K562 (cell line): Measurements from ENCODE around the gene DGKE. TPM values are rescaled to one million over a fixed set of nuclear protein-coding genes. Genes with fewer than 3 reads are reported as not detected.
A peak's percentile ranks its signal among the peaks of the same experiment; 100 is the strongest.

Experiments
- ATAC-seq: fragments of 200-7000 bp; cut with Tn5 transposase; 3 replicates; pipeline ENCODE4 v1.9.1; 2020; ENCODE audit warnings: moderate library complexity
- BruUV-seq: library from RNA; stranded (reverse); fragments of 400-500 nt; replicated peaks from 2 replicates; lab custom pipeline; 2021; lab: Mats Ljungman, UMichigan
- CTCF ChIA-PET: fragments of 300-600 bp; formaldehyde crosslinking; extraction: SDS; loops from one replicate; lab custom pipeline; 2021; ENCODE audit warnings: low intra/inter-chr PET ratio; lab: Yijun Ruan, JAX
- POLR2A ChIA-PET: fragments of 300-600, 350-650 bp; sonication (Branson Sonifier 250); formaldehyde crosslinking; extraction: SDS; loops from one replicate; lab custom pipeline; 2021; ENCODE audit warnings: antibody characterized with exemption, inconsistent platforms; lab: Yijun Ruan, JAX
- DNase-seq, 4 experiments: peaks; one replicate each; pipeline versions ENCODE4 v3.0.0 to v3.0.0-alpha.2; 2011 to 2018; ENCODE audit warnings: low spot score in 3 of 4, mixed read lengths in 3 of 4; ENCODE audit errors: extremely low read depth in 1 of 4
- FAIRE-seq: peaks from 2 replicates; lab custom pipeline; 2011; peaks lifted over from hg19 to GRCh38; lab: Jason Lieb, UNC
- H2AFZ ChIP-seq: 2 replicates; pipeline ENCODE4 v1.6.0; 2011; ENCODE audit warnings: low read depth, low read length, control low read depth, inconsistent platforms
- H3K27ac ChIP-seq: fragments of 200-600 bp; 3 replicates; pipeline ENCODE4 v1.8.0; 2011; ENCODE audit warnings: low read depth, mild to moderate bottlenecking, control low read depth, inconsistent platforms, low read length, moderate library complexity, mixed read lengths; ENCODE audit errors: extremely low read depth
- H3K27me3 ChIP-seq, 2 experiments: fragments of 300-600 bp in 1 of 2; 2 replicates in 1 of 2; 3 replicates in 1 of 2; pipeline versions ENCODE4 v1.6.0 to v1.8.0; 2011; ENCODE audit warnings: inconsistent platforms in 2 of 2, low read length in 2 of 2, mild to moderate bottlenecking in 1 of 2, mixed read lengths in 1 of 2, moderate library complexity in 1 of 2; ENCODE audit not compliant: control insufficient read depth in 2 of 2, insufficient read depth in 2 of 2
- H3K36me3 ChIP-seq: fragments of 300-600 bp; 3 replicates; pipeline ENCODE4 v1.8.0; 2011; ENCODE audit warnings: mild to moderate bottlenecking, low read length, inconsistent platforms; ENCODE audit not compliant: control insufficient read depth, insufficient read depth
- H3K4me1 ChIP-seq, 2 experiments: fragments of 200-600 bp in 1 of 2; replicated peaks in 1 of 2; 2 replicates in 1 of 2; 3 replicates in 1 of 2; pipeline versions ENCODE4 v1.5.1 to v1.8.0; 2011; ENCODE audit warnings: inconsistent platforms in 2 of 2, low read length in 2 of 2, mild to moderate bottlenecking in 1 of 2, mixed read lengths in 1 of 2, moderate library complexity in 1 of 2; ENCODE audit not compliant: control insufficient read depth in 2 of 2, insufficient read depth in 2 of 2
- H3K4me2 ChIP-seq: 2 replicates; pipeline ENCODE4 v1.6.1; 2011; ENCODE audit warnings: low read length, control low read depth, inconsistent platforms, mixed read lengths; ENCODE audit not compliant: insufficient read depth
- H3K4me3 ChIP-seq: fragments of 200-600 bp; sonication (generic), shearing (Covaris generic); 2 replicates; pipeline ENCODE4 v1.5.1; 2016; ENCODE audit warnings: control low read depth, inconsistent platforms
- H3K79me2 ChIP-seq: fragments of 200-600 bp; 3 replicates; pipeline ENCODE4 v1.8.0; 2011; ENCODE audit warnings: low read length, inconsistent platforms; ENCODE audit not compliant: control insufficient read depth, insufficient read depth
- H3K9ac ChIP-seq, 2 experiments: 2 replicates each; pipeline versions ENCODE4 v1.6.0 to v1.6.1; 2011; ENCODE audit warnings: low read depth in 2 of 2, low read length in 2 of 2, control low read depth in 1 of 2, inconsistent platforms in 1 of 2, mild to moderate bottlenecking in 1 of 2, mixed read lengths in 1 of 2; ENCODE audit not compliant: insufficient read depth in 1 of 2
- H3K9me1 ChIP-seq: one replicate; pipeline ENCODE4 v1.6.0; 2011; ENCODE audit warnings: inconsistent platforms, mild to moderate bottlenecking, low read length, moderate library complexity; ENCODE audit not compliant: control insufficient read depth, insufficient read depth
- H3K9me3 ChIP-seq: replicated peaks from 2 replicates; pipeline ENCODE4 v1.5.1; 2011; ENCODE audit warnings: low read depth, low read length, inconsistent platforms; ENCODE audit not compliant: control insufficient read depth, insufficient read depth
- H4K20me1 ChIP-seq: replicated peaks from 2 replicates; pipeline ENCODE4 v1.6.1; 2011; ENCODE audit warnings: low read length, inconsistent platforms, mixed read lengths; ENCODE audit not compliant: control insufficient read depth, insufficient read depth
- ATF1 ChIP-seq, 2 experiments: fragments of 450-650 bp in 1 of 2; IDR thresholded peaks; 2 replicates each; pipeline ENCODE4 v1.6.1; 2016; ENCODE audit warnings: missing compliant biosample characterization in 1 of 2, missing genetic modification characterization in 1 of 2
- BHLHE40 ChIP-seq: IDR thresholded peaks from 2 replicates; pipeline ENCODE4 v1.6.1; 2011; ENCODE audit warnings: low read length, improper control_type of control experiment
- CBX2 ChIP-seq: fragments of 200-600 bp; sonication (generic); IDR thresholded peaks from one replicate; pipeline ENCODE4 v1.6.1; 2012; ENCODE audit warnings: mild to moderate bottlenecking, low read length, inconsistent platforms; ENCODE audit not compliant: insufficient read depth, poor library complexity, severe bottlenecking
- ZNF778 ChIP-seq: fragments of 450-650 bp; formaldehyde crosslinking; IDR thresholded peaks from 2 replicates; pipeline ENCODE4 v1.4.0; 2020; ENCODE audit warnings: mild to moderate bottlenecking, moderate library complexity
- WGBS: fragments of 100-300 bp; shearing (Covaris generic); methylation state at CpG from one replicate; pipeline ENCODE4 v1.1.6; 2016; ENCODE audit warnings: low coverage, mixed read lengths; ENCODE audit not compliant: insufficient coverage; ENCODE audit errors: missing lambda C conversion rate; 5-methylcytosine and 5-hydroxymethylcytosine counted together
- in situ Hi-C: fragments of 300-500 bp; cut with MboI; formaldehyde crosslinking; loops from 4 replicates; pipeline ENCODE4 v1.15.0; 2018; ENCODE audit warnings: inconsistent platforms, mixed read lengths
- intact Hi-C: fragments of 100-400 bp; cut with micrococcal nuclease; formaldehyde crosslinking; loops from 2 replicates; pipeline ENCODE4 v1.14.2; 2022
- polyA plus RNA-seq, 8 experiments: library from polyadenylated mRNA; depleted of rRNA in 4 of 8; stranded (reverse) in 5 of 8; unstranded in 3 of 8; fragments of >200 nt; fragmentation: Nextera tagmentation in 2 of 8; fragmentation: Illumina TruSeq in 1 of 8; extraction: Ambion mirVana in 2 of 8; extraction: Trizol in 1 of 8; gene quantifications; 2 replicates each; pipeline versions ENCODE4 v1.2.1 to v1.2.3, GENCODE V29; 2011 to 2014; ENCODE audit warnings: inconsistent platforms in 1 of 8, missing spikeins in 1 of 8
- total RNA-seq, 7 experiments: library from RNA; depleted of rRNA in 6 of 7; stranded (reverse); fragments of >200 nt in 6 of 7; fragmentation: Illumina TruSeq in 2 of 7; extraction: Trizol in 2 of 7; gene quantifications; 2 replicates each; pipeline versions ENCODE4 v1.2.1 to v1.2.3, GENCODE V29; 2011 to 2021; ENCODE audit warnings: low replicate concordance in 1 of 7
- TF ChIP-seq, protein P1 (sequence below), 2 experiments: fragments of 450-650 bp; IDR thresholded peaks; 2 replicates each; pipeline ENCODE4 v1.6.1; 2016; ENCODE audit warnings: mild to moderate bottlenecking in 2 of 2, borderline replicate concordance in 1 of 2, low read depth in 1 of 2, moderate library complexity in 1 of 2

Gene DGKE
- total and polyA plus RNA-seq, 9 of the 15 experiments (the other 6 are each of a cell fraction or from before 2014, with no cell fraction given), result 1.3 to 9.9 (median 5.9) TPM

DNA sequence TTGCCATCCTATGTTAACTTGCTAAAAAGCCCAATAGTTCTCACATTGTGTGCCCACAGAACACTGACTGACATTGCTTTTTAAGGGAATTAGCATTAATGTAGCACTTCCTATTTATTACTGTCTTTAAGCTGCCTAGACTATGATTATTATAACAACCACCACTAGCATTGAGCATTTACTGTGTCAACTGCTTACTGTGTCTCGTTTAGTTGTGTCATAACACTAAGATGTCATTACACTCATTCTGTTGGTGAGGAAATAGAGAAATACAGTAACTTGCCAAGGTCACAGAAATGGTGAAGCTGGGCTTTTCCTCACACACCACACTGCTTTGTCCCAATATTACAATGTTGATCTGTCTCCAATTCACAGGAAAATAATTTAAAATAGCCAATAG, 49.7 kb downstream of the DGKE start:
- CTCF ChIA-PET, result no interaction called here
- WGBS, result 14% methylated on average over 1 of the region's 1 CpG

More for the DNA sequence above, 49.7 kb downstream of the DGKE start:
- Histone ChIP-seq H3K9ac (no peak overlapping the region), H3K79me2 (no peaks in the 10 kb centered on the region), H3K9me3 (no peaks in the 10 kb centered on the region), H3K27ac (no peak overlapping the region), H3K27me3 (no peaks in the 10 kb centered on the region), H3K36me3 (peaks cover 10% of the 10 kb centered on the region; the same call in 2 of the 3 replicates), H3K4me2 (no peak overlapping the region), H3K4me1 (no peaks in the 10 kb centered on the region), H2AFZ (no peak overlapping the region), H4K20me1 (no peaks in the 10 kb centered on the region), H3K9me1 (no peaks in the 10 kb centered on the region), H3K4me3 (no peak overlapping the region)
- TF ChIP-seq ATF1 (CRISPR knock-in tag; IDR thresholded peaks at IDR 0.05), result no peak
- no peak for TF ChIP-seq ATF1 (tag; IDR thresholded peaks at IDR 0.05)
- TF ChIP-seq, protein P1, sequence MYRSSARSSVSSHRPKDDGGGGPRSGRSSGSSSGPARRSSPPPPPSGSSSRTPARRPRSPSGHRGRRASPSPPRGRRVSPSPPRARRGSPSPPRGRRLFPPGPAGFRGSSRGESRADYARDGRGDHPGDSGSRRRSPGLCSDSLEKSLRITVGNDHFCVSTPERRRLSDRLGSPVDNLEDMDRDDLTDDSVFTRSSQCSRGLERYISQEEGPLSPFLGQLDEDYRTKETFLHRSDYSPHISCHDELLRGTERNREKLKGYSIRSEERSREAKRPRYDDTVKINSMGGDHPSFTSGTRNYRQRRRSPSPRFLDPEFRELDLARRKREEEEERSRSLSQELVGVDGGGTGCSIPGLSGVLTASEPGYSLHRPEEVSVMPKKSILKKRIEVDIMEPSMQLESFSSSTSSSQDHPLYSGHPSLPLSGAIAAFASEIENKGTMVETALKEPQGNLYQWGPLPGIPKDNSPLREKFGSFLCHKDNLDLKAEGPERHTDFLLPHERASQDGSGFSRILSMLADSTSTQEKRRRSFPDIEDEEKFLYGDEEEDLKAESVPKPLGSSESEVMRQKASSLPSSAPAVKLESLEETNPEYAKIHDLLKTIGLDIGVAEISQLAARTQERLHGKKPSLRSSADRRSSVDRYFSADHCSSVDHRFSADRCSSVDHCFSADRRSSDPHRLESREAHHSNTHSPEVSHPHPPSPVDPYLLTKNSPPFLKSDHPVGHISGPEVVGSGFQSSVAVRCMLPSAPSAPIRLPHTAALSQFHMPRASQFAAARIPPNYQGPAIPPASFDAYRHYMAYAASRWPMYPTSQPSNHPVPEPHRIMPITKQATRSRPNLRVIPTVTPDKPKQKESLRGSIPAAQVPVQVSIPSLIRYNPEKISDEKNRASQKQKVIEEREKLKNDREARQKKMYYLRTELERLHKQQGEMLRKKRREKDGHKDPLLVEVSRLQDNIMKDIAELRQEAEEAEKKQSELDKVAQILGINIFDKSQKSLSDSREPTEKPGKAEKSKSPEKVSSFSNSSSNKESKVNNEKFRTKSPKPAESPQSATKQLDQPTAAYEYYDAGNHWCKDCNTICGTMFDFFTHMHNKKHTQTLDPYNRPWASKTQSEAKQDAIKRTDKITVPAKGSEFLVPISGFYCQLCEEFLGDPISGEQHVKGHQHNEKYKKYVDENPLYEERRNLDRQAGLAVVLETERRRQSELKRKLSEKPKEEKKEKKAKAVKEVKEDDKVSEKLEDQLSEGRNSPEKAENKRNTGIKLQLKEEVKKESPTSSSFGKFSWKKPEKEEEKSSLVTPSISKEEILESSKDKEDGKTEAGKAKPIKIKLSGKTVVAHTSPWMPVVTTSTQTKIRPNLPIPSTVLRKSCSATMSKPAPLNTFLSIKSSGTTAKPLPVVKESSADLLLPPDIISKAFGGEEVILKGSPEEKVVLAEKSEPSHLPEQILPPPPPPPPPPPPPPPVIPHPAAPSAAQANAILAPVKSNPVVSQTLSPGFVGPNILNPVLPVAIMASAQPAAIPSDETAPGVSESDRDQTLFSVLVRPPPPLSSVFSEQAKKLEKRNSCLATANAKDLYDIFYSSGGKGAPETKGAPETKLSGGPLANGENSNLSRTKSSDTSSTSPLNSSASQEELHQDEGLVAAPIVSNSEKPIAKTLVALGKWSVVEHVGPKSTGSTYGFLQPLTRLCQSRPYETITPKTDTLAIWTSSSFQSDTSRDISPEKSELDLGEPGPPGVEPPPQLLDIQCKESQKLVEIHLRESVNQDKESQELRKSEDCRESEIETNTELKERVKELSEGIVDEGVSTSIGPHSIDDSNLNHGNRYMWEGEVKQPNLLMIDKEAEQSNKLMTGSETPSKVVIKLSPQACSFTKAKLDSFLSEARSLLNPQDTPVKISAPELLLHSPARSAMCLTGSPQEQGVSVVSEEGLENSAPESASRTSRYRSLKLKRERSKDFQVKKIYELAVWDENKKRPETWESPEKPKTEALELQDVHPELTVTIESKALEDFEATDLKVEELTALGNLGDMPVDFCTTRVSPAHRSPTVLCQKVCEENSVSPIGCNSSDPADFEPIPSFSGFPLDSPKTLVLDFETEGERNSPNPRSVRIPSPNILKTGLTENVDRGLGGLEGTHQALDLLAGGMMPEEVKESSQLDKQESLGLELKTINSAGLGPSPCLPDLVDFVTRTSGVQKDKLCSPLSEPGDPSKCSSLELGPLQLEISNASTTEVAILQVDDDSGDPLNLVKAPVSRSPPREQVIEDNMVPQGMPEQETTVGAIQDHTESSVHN (IDR thresholded peaks at IDR 0.05; ENCODE audit: borderline replicate concordance in 1 of 2, low read depth in 1 of 2), result no peak
- no peak for TF ChIP-seq CBX2
- TF ChIP-seq BHLHE40, result no peak
- no peak for TF ChIP-seq ZNF778
- peak; percentile 19 for FAIRE-seq
- in situ Hi-C loops, result no loop called here
- no peak for ATAC-seq
- DNase-seq, result no peak
- POLR2A ChIA-PET, result interaction anchor here (0.6 to 2.1 kb wide), 4 partner anchors 10 to 29 kb away, joined by 3 to 6 read pairs (median 4); no protein-coding TSS in a partner anchor
- BruUV-seq, result no TSS peak
- intact Hi-C loops, result no loop called here
